Measurements from ENCODE around the gene PLXDC1.

Gene PLXDC1

GRCh38 chr17:39146273-39146672 lies 5.2 kb downstream of the PLXDC1 start:
- ChIA-PET POLR2A (interaction anchor here (0.6 to 0.7 kb wide), 2 partner anchors 72 to 89 kb away, joined by 4 to 5 read pairs; no protein-coding TSS in a partner anchor), CTCF (interaction anchor here (0.6 to 12.4 kb wide), 5 partner anchors 18 to 475 kb away, joined by 3 to 266 read pairs (median 3); partner anchors contain the start of gene ARL5C)
- Histone ChIP-seq H3K4me3 (ENCODE audit: low read depth, low read length) (no peak overlapping the region), H3K4me1 (ENCODE audit: control insufficient read depth, insufficient read depth, low read length) (no peaks in the 10 kb centered on the region), H3K9me3 (ENCODE audit: control insufficient read depth, insufficient read depth, low read depth, low read length) (no peaks in the 10 kb centered on the region), H3K27ac (ENCODE audit: extremely low read depth, low read depth, low read length) (no peak overlapping the region), H3K36me3 (ENCODE audit: control insufficient read depth in 2 of 2, insufficient read depth in 1 of 2, low read length in 2 of 2) (no peaks in the 10 kb centered on the region)
- peak; percentile 81 for TF ChIP-seq ZNF121 (tag by site-specific recombination; IDR thresholded peaks at IDR 0.05)
- no peak for TF ChIP-seq ZSCAN18 (tag by site-specific recombination; IDR thresholded peaks at IDR 0.05)

GRCh38 chr17:39145143-39145542 lies 6.3 kb downstream of the PLXDC1 start:
- no peaks in the 10 kb centered on the region for H3K36me3 ChIP-seq (ENCODE audit: control insufficient read depth in 2 of 2, insufficient read depth in 1 of 2, low read length in 2 of 2)
- POLR2A ChIA-PET, result no interaction called here
- TF ChIP-seq ZNF514 (tag by site-specific recombination; IDR thresholded peaks at IDR 0.05) (no peak), ZNF433 (tag by site-specific recombination; IDR thresholded peaks at IDR 0.05; ENCODE audit: low read depth) (no peak), ZBTB11 (tag by site-specific recombination; conservative IDR thresholded peaks at IDR 0.05; ENCODE audit: low read depth) (no peak), EGR2 (tag by site-specific recombination; IDR thresholded peaks at IDR 0.05; ENCODE audit: low read depth) (no peak), ZNF223 (tag by site-specific recombination; IDR thresholded peaks at IDR 0.05) (no peak), ZNF677 (tag by site-specific recombination; IDR thresholded peaks at IDR 0.05) (no peak), ZBTB21 (tag by site-specific recombination; IDR thresholded peaks at IDR 0.05) (no peak), ZNF664 (tag by site-specific recombination; IDR thresholded peaks at IDR 0.05) (no peak), MYNN (tag by site-specific recombination; IDR thresholded peaks at IDR 0.05; ENCODE audit: borderline replicate concordance) (no peak), ZNF529 (tag by site-specific recombination; IDR thresholded peaks at IDR 0.05; ENCODE audit: insufficient replicate concordance) (no peak), ZNF169 (tag by site-specific recombination; IDR thresholded peaks at IDR 0.05) (no peak), ZNF37A (tag by site-specific recombination; IDR thresholded peaks at IDR 0.05) (no peak), ZNF623 (tag by site-specific recombination; IDR thresholded peaks at IDR 0.05) (no peak), ZIC2 (tag by site-specific recombination; IDR thresholded peaks at IDR 0.05) (no peak), ZNF768 (tag by site-specific recombination; IDR thresholded peaks at IDR 0.05) (no peak), GLIS1 (tag by site-specific recombination; IDR thresholded peaks at IDR 0.05) (no peak), ZNF843 (tag by site-specific recombination; IDR thresholded peaks at IDR 0.05) (no peak), ZNF140 (tag by site-specific recombination; IDR thresholded peaks at IDR 0.05) (no peak)

More at GRCh38 chr17:39145143-39145542, 6.3 kb downstream of the PLXDC1 start:
- no peak overlapping the region for H3K27ac ChIP-seq (ENCODE audit: extremely low read depth, low read depth, low read length)
- no peaks in the 10 kb centered on the region for H3K4me1 ChIP-seq (ENCODE audit: control insufficient read depth, insufficient read depth, low read length)
- CTCF ChIA-PET, result interaction anchor here (0.5 to 12.4 kb wide), 7 partner anchors 8 to 193 kb away, joined by 3 to 266 read pairs (median 4); no protein-coding TSS in a partner anchor
- no peaks in the 10 kb centered on the region for H3K9me3 ChIP-seq (ENCODE audit: control insufficient read depth, insufficient read depth, low read depth, low read length)
- H3K4me3 ChIP-seq (ENCODE audit: low read depth, low read length), result no peak overlapping the region
